Peyer's patch (tissue), 4 donors: ENCODE data around the gene EYS.

Experiments used
- CTCF ChIP-seq, 6 experiments: fragments of 450-650 bp in 4 of 6; fragments of 200-600 bp in 2 of 6; sonication (generic) in 1 of 6; IDR thresholded peaks; one replicate each; pipeline ENCODE4 v1.5.1; 2017 to 2019; ENCODE audit warnings: antibody characterized with exemption in 6 of 6, mild to moderate bottlenecking in 3 of 6, moderate library complexity in 1 of 6
- POLR2A ChIP-seq, 2 donors: fragments of 450-650 bp; IDR thresholded peaks; one replicate each; pipeline ENCODE4 v1.5.1; 2017; ENCODE audit warnings: antibody characterized with exemption in 2 of 2, mild to moderate bottlenecking in 2 of 2, moderate library complexity in 2 of 2

DNA sequence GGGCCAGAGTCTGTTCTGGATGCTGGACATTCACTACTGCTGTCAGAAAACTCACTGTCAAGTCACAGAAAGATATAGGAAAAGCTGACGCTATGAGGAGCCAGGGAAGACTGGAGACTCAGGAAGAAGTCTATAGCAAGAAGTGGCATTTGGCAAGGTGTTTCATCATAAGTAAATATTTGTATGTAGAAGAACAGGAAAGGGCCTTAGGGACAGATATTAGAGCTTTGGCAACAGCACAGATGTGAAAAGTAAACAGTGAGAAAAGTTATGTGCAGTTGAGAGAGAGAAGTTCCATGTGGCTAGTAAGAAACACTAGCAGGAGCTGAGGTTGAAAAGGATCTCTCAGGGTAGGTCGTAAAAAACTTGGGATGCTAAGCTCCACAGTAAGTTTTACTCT is 1202.5 kb downstream of the EYS start:
- TF ChIP-seq CTCF (IDR thresholded peaks at IDR 0.05) = no peak
- no peak for TF ChIP-seq POLR2A (IDR thresholded peaks at IDR 0.05)
